GM23248 (cell line): ENCODE data around the gene SLC5A6. TPM values are rescaled to one million over a fixed set of nuclear protein-coding genes. Genes with fewer than 3 reads are reported as not detected.

Source experiments
- DNase-seq: peaks from one replicate; pipeline ENCODE4 v3.0.0-alpha.2; 2015
- H2AFZ ChIP-seq: fragments of 200-600 bp; sonication (generic); 2 replicates; pipeline ENCODE4 v1.6.1; 2016; ENCODE audit warnings: antibody characterized with exemption
- H3F3A ChIP-seq: fragments of 200-600 bp; sonication (generic); 2 replicates; pipeline ENCODE4 v1.6.1; 2016; ENCODE audit warnings: mild to moderate bottlenecking, antibody characterized with exemption, mixed run types; ENCODE audit not compliant: insufficient read depth
- H3K27ac ChIP-seq: fragments of 200-600 bp; sonication (generic); 2 replicates; pipeline ENCODE4 v1.5.1; 2016; ENCODE audit warnings: mild to moderate bottlenecking
- H3K27me3 ChIP-seq: fragments of 200-600 bp; sonication (generic); replicated peaks from 2 replicates; pipeline ENCODE4 v1.6.1; 2016; ENCODE audit warnings: mild to moderate bottlenecking; ENCODE audit not compliant: insufficient read depth
- H3K36me3 ChIP-seq: fragments of 200-600 bp; sonication (generic); 2 replicates; pipeline ENCODE4 v1.6.1; 2016; ENCODE audit warnings: low read depth, mild to moderate bottlenecking
- H3K4me1 ChIP-seq: fragments of 200-600 bp; sonication (generic); 2 replicates; pipeline ENCODE4 v1.6.1; 2016; ENCODE audit warnings: mild to moderate bottlenecking; ENCODE audit not compliant: insufficient read depth
- H3K4me2 ChIP-seq: fragments of 200-600 bp; sonication (generic); one replicate; pipeline ENCODE4 v1.6.1; 2016; ENCODE audit warnings: mild to moderate bottlenecking; ENCODE audit not compliant: unreplicated experiment
- H3K4me3 ChIP-seq: fragments of 200-600 bp; sonication (generic); 2 replicates; pipeline ENCODE4 v1.5.1; 2016; ENCODE audit warnings: mild to moderate bottlenecking
- H3K79me2 ChIP-seq: fragments of 200-600 bp; sonication (generic); 2 replicates; pipeline ENCODE4 v1.6.1; 2016; ENCODE audit warnings: mild to moderate bottlenecking; ENCODE audit not compliant: insufficient read depth
- H3K9ac ChIP-seq: fragments of 200-600 bp; sonication (generic); 2 replicates; pipeline ENCODE4 v1.6.1; 2016; ENCODE audit warnings: mild to moderate bottlenecking
- H3K9me2 ChIP-seq: fragments of 200-600 bp; sonication (generic); 2 replicates; pipeline ENCODE4 v1.6.1; 2016; ENCODE audit warnings: mixed run types, mild to moderate bottlenecking, moderate library complexity; ENCODE audit not compliant: insufficient read depth
- H3K9me3 ChIP-seq: fragments of 200-600 bp; sonication (generic); one replicate; pipeline ENCODE4 v1.6.1; 2017; ENCODE audit warnings: low read depth
- H4K20me1 ChIP-seq: fragments of 200-600 bp; sonication (generic); 2 replicates; pipeline ENCODE4 v1.6.0; 2016; ENCODE audit not compliant: insufficient read depth
- EZH2 ChIP-seq: fragments of 200-600 bp; sonication (generic); IDR thresholded peaks from 2 replicates; pipeline ENCODE4 v1.6.1; 2018; ENCODE audit warnings: antibody characterized with exemption, mild to moderate bottlenecking; ENCODE audit not compliant: insufficient read depth, poor library complexity, severe bottlenecking
- EZH2phosphoT487 ChIP-seq: fragments of 200-600 bp; sonication (generic); IDR thresholded peaks from 2 replicates; pipeline ENCODE4 v1.6.1; 2018; ENCODE audit warnings: antibody characterized with exemption, moderate library complexity, mild to moderate bottlenecking, low read depth; ENCODE audit not compliant: insufficient read depth
- WGBS, 2 experiments: methylation state at CpG; one replicate each; pipeline ENCODE4 v1.1.6; 2015 to 2017; ENCODE audit warnings: low lambda C conversion rate in 2 of 2, low coverage in 1 of 2; ENCODE audit errors: missing lambda C conversion rate in 2 of 2; 5-methylcytosine and 5-hydroxymethylcytosine counted together
- in situ Hi-C: fragments of 300-500 bp; cut with MboI; formaldehyde crosslinking; loops from 2 replicates; pipeline ENCODE4 v1.15.0; 2020
- polyA plus RNA-seq: library from polyadenylated mRNA; unstranded; fragments of >200 nt; fragmentation: Nextera tagmentation; extraction: Ambion mirVana; gene quantifications from 2 replicates; pipeline ENCODE4 v1.2.1, GENCODE V29; 2016
- total RNA-seq: library from RNA; depleted of rRNA; stranded (reverse); fragments of >200 nt; shearing (Covaris generic); gene quantifications from 2 replicates; pipeline ENCODE4 v1.2.3, GENCODE V29; 2014

The SLC5A6 gene
- total and polyA plus RNA-seq, 2 experiments from 2014 or later: 9.4 to 13.5 TPM

DNA sequence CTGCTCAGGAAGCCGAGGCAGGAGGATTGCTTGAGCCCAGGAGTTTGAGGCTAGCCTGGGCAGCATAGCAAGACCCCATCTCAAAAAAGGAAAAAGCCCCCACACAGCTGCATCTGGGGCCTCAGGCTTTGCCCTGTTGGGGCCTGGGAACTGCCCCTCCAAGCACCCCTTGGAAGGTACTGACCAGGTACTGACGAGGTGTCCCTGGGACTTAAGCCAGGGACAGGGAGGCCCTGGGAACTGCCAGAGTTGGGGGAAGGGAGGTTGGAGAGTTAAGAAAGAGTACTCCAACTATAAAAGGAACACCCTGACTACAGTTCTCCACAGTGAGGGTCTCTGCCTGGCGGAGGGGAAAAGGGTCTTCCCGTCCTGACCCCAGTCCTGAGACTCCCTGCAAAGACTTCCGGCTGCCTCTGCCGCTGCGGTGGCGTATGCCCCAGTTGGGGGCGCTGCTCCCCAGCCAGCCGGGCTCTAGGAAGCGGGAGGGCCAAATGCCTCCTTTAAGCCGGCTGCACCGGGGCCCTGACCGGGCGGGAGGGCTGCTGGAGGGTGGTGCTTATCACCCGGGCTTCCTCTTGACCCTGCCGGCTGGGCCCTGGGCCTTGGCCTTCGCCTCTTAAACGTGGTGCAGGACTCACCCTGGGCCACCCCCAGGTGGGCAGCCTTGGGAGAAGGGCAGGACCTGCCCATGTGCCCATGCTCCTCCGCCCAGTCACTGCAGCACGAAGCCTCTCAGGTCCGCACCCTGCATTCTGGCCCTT lies 38.0 kb upstream of the SLC5A6 start:
- 35% methylated on average over 13 to 22 of the region's 22 CpGs for WGBS, 2 experiments
- H3K36me3 ChIP-seq: no peaks in the 10 kb centered on the region
- no peak overlapping the region for H3K4me3 ChIP-seq
- peaks cover under 1% of the 10 kb centered on the region; the same call in 1 of the 2 replicates for H3K4me1 ChIP-seq
- H4K20me1 ChIP-seq: no peaks in the 10 kb centered on the region
- no peak overlapping the region for H2AFZ ChIP-seq
- in situ Hi-C loops: no loop called here
- no peaks in the 10 kb centered on the region for H3K9me2 ChIP-seq
- H3K27ac ChIP-seq: no peak overlapping the region
- no peak overlapping the region for H3K4me2 ChIP-seq
- no peaks in the 10 kb centered on the region for H3K9me3 ChIP-seq
- peak; percentile 66 for DNase-seq
- TF ChIP-seq EZH2phosphoT487: no peak
- no peak for TF ChIP-seq EZH2
- H3K27me3 ChIP-seq: no peaks in the 10 kb centered on the region; the same call in 1 of the 2 replicates
- H3K79me2 ChIP-seq: no peaks in the 10 kb centered on the region
- peaks cover 4% of the 10 kb centered on the region; the same call in 1 of the 2 replicates for H3F3A ChIP-seq
- H3K9ac ChIP-seq: no peak overlapping the region

DNA sequence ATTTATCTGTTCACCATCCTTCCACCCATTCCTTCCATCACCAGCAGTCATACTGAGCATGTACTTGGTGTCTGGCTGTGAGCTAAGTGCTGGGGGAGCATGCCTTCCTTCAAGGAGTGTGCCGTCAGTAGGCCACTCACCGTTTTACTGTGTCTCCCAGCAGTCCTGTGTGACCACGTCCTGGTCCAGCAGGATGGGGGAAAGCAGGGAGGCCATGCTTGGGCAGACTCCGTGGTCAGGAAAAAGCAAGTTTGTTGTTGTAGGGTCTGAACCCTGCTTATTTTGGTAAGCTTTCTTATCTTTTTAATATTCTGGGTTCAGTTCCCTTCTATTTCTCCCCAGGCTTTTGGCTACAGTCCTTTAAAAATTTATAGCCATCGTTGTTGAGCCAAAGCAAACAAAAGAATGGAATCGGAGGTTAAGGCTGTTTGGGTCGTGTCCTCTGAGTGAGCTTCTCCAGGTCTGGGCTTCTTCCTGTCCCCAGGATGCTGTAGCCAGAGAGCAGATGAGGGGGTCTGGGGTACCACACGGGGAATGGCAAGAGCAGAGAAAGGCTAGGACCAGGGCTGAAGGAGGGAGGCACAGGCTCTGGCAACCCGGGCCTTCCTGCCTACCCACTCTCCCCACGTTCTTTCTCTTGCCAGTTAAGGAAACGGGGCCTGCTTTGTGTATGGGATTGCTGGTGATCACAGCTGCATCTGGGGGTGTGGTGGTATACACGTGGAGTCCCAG lies 37.3 kb upstream of the SLC5A6 start:
- Histone ChIP-seq H3K27ac (no peak overlapping the region), H3K4me1 (no peaks in the 10 kb centered on the region), H4K20me1 (no peaks in the 10 kb centered on the region), H3K27me3 (no peaks in the 10 kb centered on the region; the same call in 1 of the 2 replicates), H3K4me2 (no peak overlapping the region), H3K9me3 (no peaks in the 10 kb centered on the region), H3K36me3 (no peaks in the 10 kb centered on the region), H3K4me3 (no peak overlapping the region), H3F3A (peaks cover 4% of the 10 kb centered on the region; the same call in 1 of the 2 replicates), H3K9ac (no peak overlapping the region), H3K79me2 (no peaks in the 10 kb centered on the region), H3K9me2 (no peaks in the 10 kb centered on the region), H2AFZ (no peak overlapping the region)
- in situ Hi-C loops: no loop called here
- DNase-seq: no peak
- 46 to 48% methylated on average over 12 of the region's 12 CpGs for WGBS, 2 experiments
- TF ChIP-seq EZH2 (no peak), EZH2phosphoT487 (no peak)

DNA sequence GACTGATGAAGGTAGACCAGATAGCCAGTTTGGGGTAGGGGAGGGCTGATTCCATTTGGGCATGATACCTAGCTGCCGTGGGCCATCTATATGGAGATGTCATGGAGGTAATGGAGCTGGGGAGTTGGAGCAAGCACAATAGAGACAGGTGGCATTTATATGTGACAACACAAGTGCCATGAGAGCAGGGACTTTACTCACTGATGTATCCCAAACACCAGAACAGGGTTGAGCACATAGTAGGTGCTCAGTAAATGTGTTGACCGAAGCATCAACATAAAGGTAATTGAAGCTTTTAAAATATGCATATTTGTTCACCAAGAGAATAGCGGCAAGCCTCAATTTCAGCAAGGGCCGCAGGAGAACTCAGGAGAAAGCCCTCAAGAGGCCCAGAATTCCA lies 35.8 kb upstream of the SLC5A6 start:
- in situ Hi-C loops: no loop called here
- DNase-seq: no peak

DNA sequence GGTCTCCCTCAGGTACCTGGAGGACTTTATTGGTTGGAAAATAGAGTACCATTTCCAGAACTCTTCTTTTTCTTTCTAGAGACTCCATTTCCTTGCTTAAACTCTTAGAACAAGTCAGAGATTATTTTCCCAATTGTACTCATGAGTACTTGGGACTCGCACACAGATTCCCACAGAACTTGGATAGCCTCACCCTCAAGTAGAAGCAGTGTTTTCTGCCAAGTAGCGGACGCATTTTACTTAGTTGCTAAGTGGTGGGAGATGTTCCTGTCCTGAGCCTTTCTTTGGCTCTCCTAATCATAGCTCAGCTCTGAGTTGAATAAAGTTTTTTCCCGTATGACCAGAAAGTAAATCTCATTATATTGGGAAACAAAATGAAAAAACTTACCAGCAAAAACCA lies 33.6 kb upstream of the SLC5A6 start:
- Histone ChIP-seq H3K9ac (no peak overlapping the region), H3K9me3 (no peaks in the 10 kb centered on the region), H3K4me2 (no peak overlapping the region), H3K27me3 (no peaks in the 10 kb centered on the region; the same call in 1 of the 2 replicates), H4K20me1 (no peaks in the 10 kb centered on the region), H3K4me3 (no peak overlapping the region), H3K36me3 (peaks cover 6% of the 10 kb centered on the region; the same call in 1 of the 2 replicates), H3K27ac (no peak overlapping the region), H3K9me2 (no peaks in the 10 kb centered on the region), H3K79me2 (no peaks in the 10 kb centered on the region), H2AFZ (no peak overlapping the region), H3K4me1 (no peaks in the 10 kb centered on the region), H3F3A (peaks cover 4% of the 10 kb centered on the region; the same call in 1 of the 2 replicates)
- DNase-seq: no peak
- WGBS, 2 experiments: 61 to 67% methylated on average over 4 of the region's 4 CpGs
- in situ Hi-C loops: no loop called here
- TF ChIP-seq EZH2phosphoT487: no peak
- TF ChIP-seq EZH2: no peak

More for the DNA sequence above, 35.8 kb upstream of the SLC5A6 start:
- H3K36me3 ChIP-seq: no peaks in the 10 kb centered on the region
- no peak overlapping the region for H3K4me2 ChIP-seq
- no peaks in the 10 kb centered on the region; the same call in 1 of the 2 replicates for H3K27me3 ChIP-seq
- no peaks in the 10 kb centered on the region for H3K9me3 ChIP-seq
- no peak overlapping the region for H3K9ac ChIP-seq
- TF ChIP-seq EZH2phosphoT487 (no peak), EZH2 (no peak)
- H3K79me2 ChIP-seq: no peaks in the 10 kb centered on the region
- no peak overlapping the region for H2AFZ ChIP-seq
- 68 to 74% methylated on average over 4 of the region's 4 CpGs for WGBS, 2 experiments
- peaks cover 4% of the 10 kb centered on the region; the same call in 1 of the 2 replicates for H3F3A ChIP-seq
- H3K9me2 ChIP-seq: no peaks in the 10 kb centered on the region
- no peak overlapping the region for H3K27ac ChIP-seq
- no peaks in the 10 kb centered on the region for H4K20me1 ChIP-seq
- no peaks in the 10 kb centered on the region for H3K4me1 ChIP-seq
- H3K4me3 ChIP-seq: no peak overlapping the region
